Loucy (cell line): ENCODE measurements around the gene AEBP2.

Experiments used
- H2AFZ ChIP-seq: fragments of 200-600 bp; sonication (generic); 2 replicates; pipeline ENCODE4 v1.6.0; 2016; ENCODE audit warnings: antibody characterized with exemption, mild to moderate bottlenecking, low read length, moderate library complexity
- H3F3A ChIP-seq: fragments of 200-600 bp; 2 replicates; pipeline ENCODE4 v1.6.0; 2016; ENCODE audit warnings: antibody characterized with exemption, low read depth, mild to moderate bottlenecking
- H3K27me3 ChIP-seq: fragments of 200-600 bp; sonication (generic); 2 replicates; pipeline ENCODE4 v1.6.1; 2014; ENCODE audit warnings: low read length, mild to moderate bottlenecking; ENCODE audit not compliant: insufficient read depth, poor library complexity, severe bottlenecking
- H3K36me3 ChIP-seq: fragments of 200-600 bp; sonication (generic); 2 replicates; pipeline ENCODE4 v1.6.1; 2016; ENCODE audit warnings: low read length; ENCODE audit not compliant: insufficient read depth
- H3K4me1 ChIP-seq: fragments of 200-600 bp; sonication (generic); 2 replicates; pipeline ENCODE4 v1.5.1; 2014; ENCODE audit warnings: low read length, mild to moderate bottlenecking; ENCODE audit not compliant: insufficient read depth, poor library complexity, severe bottlenecking
- H3K4me2 ChIP-seq: fragments of 200-600 bp; sonication (generic); 2 replicates; pipeline ENCODE4 v1.6.0; 2014; ENCODE audit warnings: antibody characterized with exemption, low read length, low read depth, mild to moderate bottlenecking; ENCODE audit not compliant: poor library complexity, severe bottlenecking
- H3K4me3 ChIP-seq: fragments of 200-600 bp; sonication (generic); 2 replicates; pipeline ENCODE4 v1.5.1; 2014; ENCODE audit warnings: low read length, mild to moderate bottlenecking, mixed read lengths; ENCODE audit not compliant: poor library complexity, severe bottlenecking
- H3K79me2 ChIP-seq: fragments of 200-600 bp; sonication (generic); 2 replicates; pipeline ENCODE4 v1.6.1; 2014; ENCODE audit warnings: low read length; ENCODE audit not compliant: insufficient read depth
- H3K9ac ChIP-seq: fragments of 200-600 bp; sonication (generic); 2 replicates; pipeline ENCODE4 v1.6.0; 2014; ENCODE audit warnings: mild to moderate bottlenecking, low read depth, low read length, moderate library complexity; ENCODE audit not compliant: poor library complexity, severe bottlenecking
- H3K9me2 ChIP-seq: fragments of 200-600 bp; sonication (generic); replicated peaks from 2 replicates; pipeline ENCODE4 v1.6.1; 2016; ENCODE audit warnings: low read depth, low read length, mixed read lengths
- H3K9me3 ChIP-seq: fragments of 200-600 bp; sonication (generic); 2 replicates; pipeline ENCODE4 v1.6.1; 2014; ENCODE audit warnings: mild to moderate bottlenecking, antibody characterized with exemption, low read length, low read depth; ENCODE audit not compliant: insufficient read depth
- H4K20me1 ChIP-seq: fragments of 200-600 bp; sonication (generic); 2 replicates; pipeline ENCODE4 v1.6.0; 2014; ENCODE audit warnings: antibody characterized with exemption, low read length, mild to moderate bottlenecking; ENCODE audit not compliant: insufficient read depth, poor library complexity, severe bottlenecking
- EZH2phosphoT487 ChIP-seq: fragments of 200-600 bp; IDR thresholded peaks from 2 replicates; pipeline ENCODE4 v1.6.1; 2018; ENCODE audit warnings: antibody characterized with exemption, mild to moderate bottlenecking, moderate library complexity, borderline replicate concordance
- TF ChIP-seq, protein P1 (sequence below): fragments of 200-600 bp; sonication (generic); conservative IDR thresholded peaks from 2 replicates; pipeline ENCODE4 v1.5.1; 2014; ENCODE audit warnings: mild to moderate bottlenecking, antibody characterized with exemption, low read length

Gene AEBP2

DNA sequence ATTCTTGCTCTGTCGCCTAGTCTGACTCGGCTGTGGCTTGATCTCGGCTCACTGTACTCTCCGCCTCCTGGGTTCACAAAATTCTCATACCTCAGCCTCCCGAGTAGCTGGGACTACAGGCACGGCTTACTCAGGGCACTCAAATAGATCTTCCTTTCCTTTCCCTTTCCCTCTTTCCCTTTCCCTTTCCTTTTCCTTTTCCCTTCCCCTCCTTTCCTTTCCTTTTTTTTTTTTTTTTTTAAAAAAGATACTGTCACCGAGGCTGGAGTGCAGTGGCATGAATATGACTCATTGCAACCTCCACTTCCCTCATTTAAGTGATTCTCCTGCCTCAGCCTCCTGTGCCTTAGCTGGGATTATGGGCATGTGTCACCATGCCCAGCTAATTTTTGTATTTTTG is 86.0 kb downstream of the AEBP2 start:
- no peaks in the 10 kb centered on the region for H3K79me2 ChIP-seq
- no peaks in the 10 kb centered on the region for H3K27me3 ChIP-seq
- H3K4me3 ChIP-seq: no peak overlapping the region
- H3K9me2 ChIP-seq: no peaks in the 10 kb centered on the region
- H3K36me3 ChIP-seq: peaks cover 10% of the 10 kb centered on the region; the same call in 1 of the 2 replicates
- no peak overlapping the region for H2AFZ ChIP-seq
- H3F3A ChIP-seq: no peaks in the 10 kb centered on the region
- peaks cover 21% of the 10 kb centered on the region for H3K4me1 ChIP-seq
- H4K20me1 ChIP-seq: no peaks in the 10 kb centered on the region
- H3K4me2 ChIP-seq: no peak overlapping the region
- no peaks in the 10 kb centered on the region for H3K9me3 ChIP-seq
- H3K9ac ChIP-seq: no peak overlapping the region
- TF ChIP-seq, protein P1, sequence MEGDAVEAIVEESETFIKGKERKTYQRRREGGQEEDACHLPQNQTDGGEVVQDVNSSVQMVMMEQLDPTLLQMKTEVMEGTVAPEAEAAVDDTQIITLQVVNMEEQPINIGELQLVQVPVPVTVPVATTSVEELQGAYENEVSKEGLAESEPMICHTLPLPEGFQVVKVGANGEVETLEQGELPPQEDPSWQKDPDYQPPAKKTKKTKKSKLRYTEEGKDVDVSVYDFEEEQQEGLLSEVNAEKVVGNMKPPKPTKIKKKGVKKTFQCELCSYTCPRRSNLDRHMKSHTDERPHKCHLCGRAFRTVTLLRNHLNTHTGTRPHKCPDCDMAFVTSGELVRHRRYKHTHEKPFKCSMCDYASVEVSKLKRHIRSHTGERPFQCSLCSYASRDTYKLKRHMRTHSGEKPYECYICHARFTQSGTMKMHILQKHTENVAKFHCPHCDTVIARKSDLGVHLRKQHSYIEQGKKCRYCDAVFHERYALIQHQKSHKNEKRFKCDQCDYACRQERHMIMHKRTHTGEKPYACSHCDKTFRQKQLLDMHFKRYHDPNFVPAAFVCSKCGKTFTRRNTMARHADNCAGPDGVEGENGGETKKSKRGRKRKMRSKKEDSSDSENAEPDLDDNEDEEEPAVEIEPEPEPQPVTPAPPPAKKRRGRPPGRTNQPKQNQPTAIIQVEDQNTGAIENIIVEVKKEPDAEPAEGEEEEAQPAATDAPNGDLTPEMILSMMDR: no peak
- no peak for TF ChIP-seq EZH2phosphoT487

DNA sequence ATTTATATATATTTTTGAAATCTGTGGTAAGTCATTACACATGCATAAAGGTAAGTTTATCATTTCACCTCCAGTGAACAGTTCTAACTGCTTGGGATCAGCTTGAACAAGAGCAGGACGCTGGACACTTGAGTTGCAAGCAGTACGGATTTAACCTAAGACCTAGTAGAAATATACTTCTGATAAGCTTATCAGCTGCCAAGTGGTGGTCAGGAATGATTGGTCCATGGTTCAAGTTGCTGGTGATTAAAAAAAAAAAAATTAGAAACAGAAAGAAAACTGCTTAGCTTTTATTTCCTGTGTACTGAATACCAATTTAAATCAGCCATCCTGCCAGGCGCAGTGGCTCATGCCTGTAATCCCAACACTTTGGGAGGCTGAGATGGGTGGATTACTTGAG is 88.6 kb downstream of the AEBP2 start:
- no peak overlapping the region for H3K4me3 ChIP-seq
- no peaks in the 10 kb centered on the region for H3K27me3 ChIP-seq
- H3K4me1 ChIP-seq: peaks cover 21% of the 10 kb centered on the region
- no peaks in the 10 kb centered on the region for H3K79me2 ChIP-seq
- H3F3A ChIP-seq: no peaks in the 10 kb centered on the region
- H3K36me3 ChIP-seq: no peaks in the 10 kb centered on the region
- no peak overlapping the region for H3K9ac ChIP-seq
- H2AFZ ChIP-seq: no peak overlapping the region
- H3K4me2 ChIP-seq: no peak overlapping the region
- H3K9me3 ChIP-seq: no peaks in the 10 kb centered on the region
- TF ChIP-seq, protein P1: no peak
- TF ChIP-seq EZH2phosphoT487: no peak
- H3K9me2 ChIP-seq: no peaks in the 10 kb centered on the region
- H4K20me1 ChIP-seq: no peaks in the 10 kb centered on the region

DNA sequence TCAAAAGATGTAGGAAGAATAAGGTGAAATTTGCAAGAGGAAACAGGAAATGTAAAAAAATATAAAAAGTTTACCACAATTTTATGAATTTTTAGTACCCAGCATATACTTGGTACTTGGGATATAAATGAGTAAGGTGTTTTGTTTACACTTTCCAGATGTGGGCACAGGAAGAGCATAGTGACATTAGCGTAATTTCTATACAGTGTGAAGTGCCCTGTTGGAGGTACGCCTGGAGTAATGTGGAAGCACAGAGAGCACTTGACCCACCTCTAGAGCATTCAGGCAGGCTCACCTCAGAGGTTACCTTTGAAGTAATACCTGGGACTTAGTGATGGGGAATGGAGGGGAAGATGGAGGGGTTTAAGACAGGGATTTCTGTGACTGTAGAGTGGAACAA is 89.5 kb downstream of the AEBP2 start:
- no peaks in the 10 kb centered on the region for H4K20me1 ChIP-seq
- no peak overlapping the region for H3K9ac ChIP-seq
- no peaks in the 10 kb centered on the region for H3F3A ChIP-seq
- H3K36me3 ChIP-seq: no peaks in the 10 kb centered on the region
- no peaks in the 10 kb centered on the region for H3K9me3 ChIP-seq
- no peak for TF ChIP-seq EZH2phosphoT487
- TF ChIP-seq, protein P1: no peak
- H3K79me2 ChIP-seq: no peaks in the 10 kb centered on the region
- H3K4me2 ChIP-seq: no peak overlapping the region
- no peaks in the 10 kb centered on the region for H3K9me2 ChIP-seq
- no peak overlapping the region for H3K4me3 ChIP-seq
- no peak overlapping the region for H2AFZ ChIP-seq
- no peaks in the 10 kb centered on the region for H3K27me3 ChIP-seq
- peaks cover 21% of the 10 kb centered on the region for H3K4me1 ChIP-seq
